H9 (cell line): ENCODE data around the gene VCX2. TPM values are rescaled to one million over a fixed set of nuclear protein-coding genes. Genes with fewer than 3 reads are reported as not detected.
A peak's percentile ranks its signal among the peaks of the same experiment; 100 is the strongest.
"Not testable (repeated sequence)": the region's sequence is repeated elsewhere in the genome, so short reads cannot be mapped to it uniquely, and the experiment has no call there.

Source experiments
- DNase-seq: peaks from one replicate; pipeline ENCODE4 v3.0.0-alpha.2; 2017
- H2AFZ ChIP-seq: one replicate; pipeline ENCODE4 v1.6.1; 2013; ENCODE audit warnings: mild to moderate bottlenecking, low read length, control low read depth, moderate library complexity
- H2AK5ac ChIP-seq: 2 replicates; pipeline ENCODE4 v1.6.1; 2013; ENCODE audit warnings: low read length, control low read depth, mixed read lengths; ENCODE audit not compliant: insufficient read length
- H2BK120ac ChIP-seq: one replicate; pipeline ENCODE4 v1.6.1; 2013; ENCODE audit warnings: low read depth, mild to moderate bottlenecking, low read length, control low read depth, inconsistent platforms; ENCODE audit not compliant: poor library complexity, severe bottlenecking
- H2BK12ac ChIP-seq: 2 replicates; pipeline ENCODE4 v1.6.1; 2013; ENCODE audit warnings: low read length, control low read depth, mixed read lengths, low read depth; ENCODE audit not compliant: insufficient read length
- H2BK15ac ChIP-seq: 2 replicates; pipeline ENCODE4 v1.6.1; 2013; ENCODE audit warnings: low read depth, low read length, control low read depth
- H2BK20ac ChIP-seq: one replicate; pipeline ENCODE4 v1.6.1; 2013; ENCODE audit warnings: low read depth, mild to moderate bottlenecking, low read length, control low read depth, inconsistent platforms; ENCODE audit not compliant: poor library complexity, severe bottlenecking
- H2BK5ac ChIP-seq: 2 replicates; pipeline ENCODE4 v1.6.1; 2013; ENCODE audit warnings: low read length, control low read depth, mixed read lengths; ENCODE audit not compliant: insufficient read length
- H3K14ac ChIP-seq: 2 replicates; pipeline ENCODE4 v1.6.1; 2013; ENCODE audit warnings: low read length, control low read depth; ENCODE audit not compliant: insufficient read depth
- H3K18ac ChIP-seq: 2 replicates; pipeline ENCODE4 v1.6.1; 2013; ENCODE audit warnings: low read depth, mild to moderate bottlenecking, mixed read lengths, low read length, control low read depth; ENCODE audit not compliant: insufficient read length
- H3K23ac ChIP-seq: 2 replicates; pipeline ENCODE4 v1.6.1; 2013; ENCODE audit warnings: low read length, control low read depth, mixed read lengths, low read depth; ENCODE audit not compliant: insufficient read length
- H3K23me2 ChIP-seq: 2 replicates; pipeline ENCODE4 v1.6.1; 2013; ENCODE audit warnings: low read depth, mild to moderate bottlenecking, mixed read lengths, low read length, control low read depth; ENCODE audit not compliant: insufficient read length, poor library complexity, severe bottlenecking
- H3K27ac ChIP-seq: 2 replicates; pipeline ENCODE4 v1.5.1; 2013; ENCODE audit warnings: low read length, control low read depth, mixed read lengths, low read depth; ENCODE audit not compliant: insufficient read length
- H3K27me3 ChIP-seq: 2 replicates; pipeline ENCODE4 v1.6.1; 2013; ENCODE audit warnings: low read length, control low read depth, inconsistent platforms; ENCODE audit not compliant: insufficient read depth
- H3K4ac ChIP-seq: 2 replicates; pipeline ENCODE4 v1.6.1; 2013; ENCODE audit warnings: low read depth, mild to moderate bottlenecking, control low read depth, inconsistent platforms, low read length, moderate library complexity
- H3K4me1 ChIP-seq: 2 replicates; pipeline ENCODE4 v1.6.1; 2013; ENCODE audit warnings: low read length, control low read depth, inconsistent platforms; ENCODE audit not compliant: insufficient read depth
- H3K4me2 ChIP-seq: 2 replicates; pipeline ENCODE4 v1.6.1; 2013; ENCODE audit warnings: low read length, control low read depth, mixed read lengths; ENCODE audit not compliant: insufficient read length, insufficient read depth
- H3K56ac ChIP-seq: 2 replicates; pipeline ENCODE4 v1.6.1; 2013; ENCODE audit warnings: low read depth, mild to moderate bottlenecking, mixed read lengths, low read length, control low read depth; ENCODE audit not compliant: insufficient read length
- H3K79me1 ChIP-seq: 2 replicates; pipeline ENCODE4 v1.6.1; 2013; ENCODE audit warnings: low read depth, mild to moderate bottlenecking, moderate library complexity, low read length, control low read depth, inconsistent platforms; ENCODE audit not compliant: insufficient read depth, poor library complexity, severe bottlenecking
- H3K79me2 ChIP-seq: 2 replicates; pipeline ENCODE4 v1.6.1; 2013; ENCODE audit warnings: low read length, control low read depth, inconsistent platforms; ENCODE audit not compliant: insufficient read depth
- H3K9ac ChIP-seq: 2 replicates; pipeline ENCODE4 v1.6.1; 2013; ENCODE audit warnings: low read length, control low read depth, mixed read lengths; ENCODE audit not compliant: insufficient read length; ENCODE audit errors: extremely low read depth
- H3K9me3 ChIP-seq: one replicate; pipeline ENCODE4 v1.6.1; 2013; ENCODE audit warnings: low read depth, low read length, inconsistent platforms; ENCODE audit not compliant: control insufficient read depth
- H3T11ph ChIP-seq: one replicate; pipeline ENCODE4 v1.6.1; 2013; ENCODE audit warnings: mild to moderate bottlenecking, low read length, control low read depth, inconsistent platforms
- H4K20me1 ChIP-seq: one replicate; pipeline ENCODE4 v1.6.1; 2013; ENCODE audit not compliant: control insufficient read depth, insufficient read length, insufficient read depth
- H4K5ac ChIP-seq: 2 replicates; pipeline ENCODE4 v1.6.1; 2013; ENCODE audit warnings: low read depth, mild to moderate bottlenecking, mixed read lengths, low read length, control low read depth; ENCODE audit not compliant: insufficient read length
- H4K8ac ChIP-seq: replicated peaks from 2 replicates; pipeline ENCODE4 v1.6.1; 2013; ENCODE audit warnings: low read length, control low read depth, mixed read lengths, low read depth; ENCODE audit not compliant: insufficient read length
- H4K91ac ChIP-seq: 2 replicates; pipeline ENCODE4 v1.6.1; 2013; ENCODE audit warnings: low read depth, mild to moderate bottlenecking, moderate library complexity, mixed read lengths, low read length, control low read depth; ENCODE audit not compliant: insufficient read length
- H3K27ac Mint-ChIP-seq, 3 experiments: 2 replicates in 2 of 3; 3 replicates in 1 of 3; pipeline ENCODE4 v1.8.0; 2020 to 2021; ENCODE audit warnings: mixed read lengths in 3 of 3, mild to moderate bottlenecking in 1 of 3, moderate library complexity in 1 of 3
- H3K27me3 Mint-ChIP-seq: 2 replicates; pipeline ENCODE4 v1.8.0; 2021; ENCODE audit warnings: low read depth, mild to moderate bottlenecking, moderate library complexity, mixed read lengths
- H3K36me3 Mint-ChIP-seq, 3 experiments: 2 replicates in 2 of 3; 3 replicates in 1 of 3; pipeline ENCODE4 v1.8.0; 2020 to 2021; ENCODE audit warnings: low read depth in 3 of 3, mixed read lengths in 3 of 3; ENCODE audit not compliant: insufficient read depth in 1 of 3
- H3K4me1 Mint-ChIP-seq, 2 experiments: 2 replicates each; pipeline ENCODE4 v1.8.0; 2020; ENCODE audit warnings: mixed read lengths in 2 of 2
- H3K4me3 Mint-ChIP-seq, 2 experiments: 2 replicates in 1 of 2; 3 replicates in 1 of 2; pipeline ENCODE4 v1.8.0; 2020 to 2021; ENCODE audit warnings: mild to moderate bottlenecking in 2 of 2, mixed read lengths in 2 of 2, moderate library complexity in 1 of 2
- H3K9me3 Mint-ChIP-seq, 2 experiments: 2 replicates in 1 of 2; 3 replicates in 1 of 2; pipeline ENCODE4 v1.8.0; 2020; ENCODE audit warnings: mild to moderate bottlenecking in 2 of 2, mixed read lengths in 2 of 2, moderate library complexity in 1 of 2
- CTCF ChIP-seq: fragments of 200-600 bp; sonication (generic); conservative IDR thresholded peaks from 3 replicates; pipeline ENCODE4 v1.8.0; 2021; ENCODE audit warnings: antibody characterized with exemption, mild to moderate bottlenecking
- WGBS: extraction: QIAGEN DNeasy Blood & Tissue Kit; methylation state at CpG from one replicate; pipeline ENCODE4 v1.1.7; 2013; ENCODE audit warnings: missing lambda C conversion rate, low lambda C conversion rate, mixed read lengths; ENCODE audit not compliant: insufficient read length; ENCODE audit errors: extremely low coverage; 5-methylcytosine and 5-hydroxymethylcytosine counted together
- total RNA-seq: library from RNA; stranded (reverse); gene quantifications from 2 replicates; pipeline ENCODE4 v1.2.1, GENCODE V29; 2021

Gene VCX2
- total RNA-seq, 1 experiment from 2014 or later, result not detected

GRCh38 chrX:8179656-8180055 is 8.6 kb upstream of the VCX2 start:
- H3K9ac ChIP-seq, result no peak overlapping the region
- H2AK5ac ChIP-seq, result no peak overlapping the region
- H2BK120ac ChIP-seq, result no peak overlapping the region
- no peaks in the 10 kb centered on the region for H3K23me2 ChIP-seq
- no peak overlapping the region for H3K14ac ChIP-seq
- H3K4me1 ChIP-seq, result no peaks in the 10 kb centered on the region
- H2BK5ac ChIP-seq, result no peak overlapping the region
- H3K27ac ChIP-seq, result no peak overlapping the region
- H3K23ac ChIP-seq, result no peak overlapping the region
- no peak overlapping the region for H3K18ac ChIP-seq
- no peaks in the 10 kb centered on the region for H3K36me3 Mint-ChIP-seq
- no peak overlapping the region for H4K5ac ChIP-seq
- H4K91ac ChIP-seq, result no peak overlapping the region
- H3K4ac ChIP-seq, result no peak overlapping the region
- TF ChIP-seq CTCF, result peak; percentile 51
- H3K79me2 ChIP-seq, result no peaks in the 10 kb centered on the region
- H3T11ph ChIP-seq, result no peak overlapping the region
- no peak overlapping the region for H2BK12ac ChIP-seq
- no peak overlapping the region for H2BK20ac ChIP-seq
- WGBS, result no CpG with 5 or more reads among the region's 1 CpG
- no peaks in the 10 kb centered on the region for H3K27me3 Mint-ChIP-seq
- H3K79me1 ChIP-seq, result no peaks in the 10 kb centered on the region
- no peaks in the 10 kb centered on the region for H3K27me3 ChIP-seq
- no peak overlapping the region for H2BK15ac ChIP-seq
- no peaks in the 10 kb centered on the region for H3K4me1 Mint-ChIP-seq
- H3K27ac Mint-ChIP-seq, result no peak overlapping the region
- no peak overlapping the region for H3K4me3 Mint-ChIP-seq
- no peak overlapping the region for H3K4me2 ChIP-seq
- H3K9me3 ChIP-seq, result no peaks in the 10 kb centered on the region
- no peak overlapping the region for H2AFZ ChIP-seq
- DNase-seq, result no peak
- no peak overlapping the region for H3K56ac ChIP-seq
- H4K8ac ChIP-seq, result no peak overlapping the region
- H4K20me1 ChIP-seq, result no peaks in the 10 kb centered on the region
- H3K9me3 Mint-ChIP-seq, result no peaks in the 10 kb centered on the region; a peak in 1 of 5 replicates

- WGBS, result no CpG with 5 or more reads among the region's 7 CpGs
- H3K27ac Mint-ChIP-seq, H3K23me2 ChIP-seq: not testable (repeated sequence)
These were observed 17.1 kb downstream of the VCX2 start for GRCh38 chrX:8154011-8154410.

More at GRCh38 chrX:8154011-8154410, 17.1 kb downstream of the VCX2 start:
- not testable (repeated sequence) for H2BK120ac ChIP-seq, H2BK5ac ChIP-seq, H4K8ac ChIP-seq, H4K20me1 ChIP-seq, H3K18ac ChIP-seq, H2AFZ ChIP-seq, H2BK12ac ChIP-seq, H3K4me2 ChIP-seq, H3K9ac ChIP-seq, H2BK15ac ChIP-seq, H3T11ph ChIP-seq, H2AK5ac ChIP-seq, H3K4me1 ChIP-seq, H3K27ac ChIP-seq, H3K4me3 Mint-ChIP-seq, H3K36me3 Mint-ChIP-seq, H2BK20ac ChIP-seq, H3K79me2 ChIP-seq, H3K27me3 Mint-ChIP-seq, H3K9me3 Mint-ChIP-seq, H3K9me3 ChIP-seq, H4K91ac ChIP-seq, H3K79me1 ChIP-seq, H3K23ac ChIP-seq, DNase-seq, H3K56ac ChIP-seq, H3K4ac ChIP-seq, H3K27me3 ChIP-seq, H3K14ac ChIP-seq, H3K4me1 Mint-ChIP-seq, H4K5ac ChIP-seq
